Stimulated activated CD4-positive, alpha-beta T cell treated with anti-CD3 and anti-CD28 coated beads, Interleukin-1b, Interleukin-23, amount 100 ng/mL, for 4 hours (primary cell): ENCODE results near the gene PCLAF.

Experiments
- DNase-seq, 2 donors: peaks; one replicate each; pipeline ENCODE4 v3.0.0-alpha.2; 2020; ENCODE audit warnings: low read depth in 2 of 2

PCLAF gene

GRCh38 chr15:64324165-64324877 lies 56.9 kb downstream of the PCLAF start:
- no peak for DNase-seq

- no peak for DNase-seq
These were observed 66.0 kb downstream of the PCLAF start for GRCh38 chr15:64315216-64315615.

- no peak for DNase-seq
These were observed 66.8 kb downstream of the PCLAF start for GRCh38 chr15:64314456-64314855.
